ENCODE data around the gene BRMS1L.

- TF ChIP-seq CTCF (IDR thresholded peaks at IDR 0.05) (no peak), POLR2A (IDR thresholded peaks at IDR 0.05) (no peak), POLR2AphosphoS5 (IDR thresholded peaks at IDR 0.05) (no peak), EP300 (IDR thresholded peaks at IDR 0.05) (no peak)
These were observed 29.8 kb downstream of the BRMS1L start for GRCh38 chr14:35855876-35856481.
